Neural crest cell (in vitro differentiated cells): ENCODE results near the gene NRIP1. TPM values are rescaled to one million over a fixed set of nuclear protein-coding genes. Genes with fewer than 3 reads are reported as not detected.

ENCODE experiments used
- DNase-seq: peaks from one replicate; pipeline ENCODE4 v3.0.0; 2021; ENCODE audit warnings: low read depth, mixed read lengths, low spot score
- H3K27ac Mint-ChIP-seq: one replicate; pipeline ENCODE4 v1.8.0; 2021; ENCODE audit warnings: mild to moderate bottlenecking, mixed read lengths; ENCODE audit not compliant: unreplicated experiment
- H3K27me3 Mint-ChIP-seq: 2 replicates; pipeline ENCODE4 v1.8.0; 2021; ENCODE audit warnings: low read depth, mild to moderate bottlenecking, mixed read lengths
- H3K36me3 Mint-ChIP-seq: 2 replicates; pipeline ENCODE4 v1.8.0; 2021; ENCODE audit warnings: low read depth, mild to moderate bottlenecking, mixed read lengths
- H3K4me1 Mint-ChIP-seq: 2 replicates; pipeline ENCODE4 v1.8.0; 2021; ENCODE audit warnings: mixed read lengths
- H3K4me3 Mint-ChIP-seq: one replicate; pipeline ENCODE4 v1.8.0; 2021; ENCODE audit warnings: mild to moderate bottlenecking, mixed read lengths
- H3K9me3 Mint-ChIP-seq: 2 replicates; pipeline ENCODE4 v1.8.0; 2021; ENCODE audit warnings: mixed read lengths
- total RNA-seq: library from RNA; stranded (reverse); gene quantifications from 2 replicates; pipeline ENCODE4 v1.2.1, GENCODE V29; 2021
- TF ChIP-seq, protein P1 (sequence below): fragments of 200-600 bp; sonication (generic); conservative IDR thresholded peaks from 2 replicates; pipeline ENCODE4 v1.5.0; 2021; ENCODE audit warnings: antibody characterized with exemption, mild to moderate bottlenecking

NRIP1 gene
- total RNA-seq, 1 donor from 2014 or later = 73.8 TPM

DNA sequence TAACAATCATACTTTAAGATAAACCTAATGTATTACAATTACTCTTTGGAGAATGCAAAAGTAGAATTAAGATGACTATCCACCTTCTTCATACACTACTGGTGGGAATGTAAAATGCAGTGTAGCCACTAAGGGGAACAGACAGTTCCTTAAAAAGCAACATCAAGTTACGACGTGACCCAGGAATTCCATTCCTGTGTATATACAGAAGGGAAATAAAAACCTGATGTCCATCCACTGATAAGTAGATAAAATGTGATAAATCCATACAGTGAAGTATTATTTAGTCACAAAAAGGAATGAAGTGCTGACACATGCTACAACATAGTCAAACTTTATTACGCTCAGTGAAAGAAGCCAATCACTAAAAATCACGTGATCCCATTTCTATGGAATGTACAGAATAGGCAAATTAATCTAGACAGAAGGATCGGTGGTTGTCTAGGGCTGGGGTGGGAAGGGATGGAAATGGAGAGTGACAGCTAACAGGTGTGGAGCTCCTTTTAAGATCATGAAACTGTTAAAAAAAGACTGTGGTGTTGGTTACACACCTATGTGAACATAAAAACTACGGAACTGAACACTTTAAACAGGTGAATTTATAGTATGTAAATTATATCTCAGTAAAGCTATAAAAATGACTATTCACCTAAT lies 42.1 kb downstream of the NRIP1 start:
- peaks cover 14% of the 10 kb centered on the region for H3K36me3 Mint-ChIP-seq
- H3K27me3 Mint-ChIP-seq = no peaks in the 10 kb centered on the region
- no peak for DNase-seq
- H3K4me3 Mint-ChIP-seq = no peak overlapping the region
- TF ChIP-seq, protein P1, sequence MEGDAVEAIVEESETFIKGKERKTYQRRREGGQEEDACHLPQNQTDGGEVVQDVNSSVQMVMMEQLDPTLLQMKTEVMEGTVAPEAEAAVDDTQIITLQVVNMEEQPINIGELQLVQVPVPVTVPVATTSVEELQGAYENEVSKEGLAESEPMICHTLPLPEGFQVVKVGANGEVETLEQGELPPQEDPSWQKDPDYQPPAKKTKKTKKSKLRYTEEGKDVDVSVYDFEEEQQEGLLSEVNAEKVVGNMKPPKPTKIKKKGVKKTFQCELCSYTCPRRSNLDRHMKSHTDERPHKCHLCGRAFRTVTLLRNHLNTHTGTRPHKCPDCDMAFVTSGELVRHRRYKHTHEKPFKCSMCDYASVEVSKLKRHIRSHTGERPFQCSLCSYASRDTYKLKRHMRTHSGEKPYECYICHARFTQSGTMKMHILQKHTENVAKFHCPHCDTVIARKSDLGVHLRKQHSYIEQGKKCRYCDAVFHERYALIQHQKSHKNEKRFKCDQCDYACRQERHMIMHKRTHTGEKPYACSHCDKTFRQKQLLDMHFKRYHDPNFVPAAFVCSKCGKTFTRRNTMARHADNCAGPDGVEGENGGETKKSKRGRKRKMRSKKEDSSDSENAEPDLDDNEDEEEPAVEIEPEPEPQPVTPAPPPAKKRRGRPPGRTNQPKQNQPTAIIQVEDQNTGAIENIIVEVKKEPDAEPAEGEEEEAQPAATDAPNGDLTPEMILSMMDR = peak; percentile 28
- H3K9me3 Mint-ChIP-seq = peaks cover 3% of the 10 kb centered on the region
- no peak overlapping the region for H3K27ac Mint-ChIP-seq
- peaks cover 27% of the 10 kb centered on the region for H3K4me1 Mint-ChIP-seq

DNA sequence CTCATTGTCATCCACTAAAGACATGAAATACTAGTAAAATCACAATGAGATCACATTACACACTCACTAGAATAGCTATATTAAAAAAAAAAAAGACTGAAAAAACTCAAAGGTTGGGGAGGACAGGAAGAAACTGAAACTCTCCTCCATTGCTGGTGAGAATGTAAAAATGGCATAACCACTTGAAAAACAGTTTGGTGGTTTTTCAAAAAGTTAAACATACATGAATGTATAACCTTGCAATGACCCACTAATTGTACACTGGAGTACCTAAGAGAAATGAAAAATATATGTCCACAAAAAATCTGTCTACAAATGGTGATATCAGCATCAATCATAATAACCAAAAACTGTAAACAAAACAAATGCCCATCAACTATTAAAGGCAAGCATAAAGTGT lies 44.0 kb downstream of the NRIP1 start:
- H3K27me3 Mint-ChIP-seq = no peaks in the 10 kb centered on the region
- no peak for DNase-seq
- H3K9me3 Mint-ChIP-seq = peaks cover 3% of the 10 kb centered on the region
- peaks cover 13% of the 10 kb centered on the region for H3K36me3 Mint-ChIP-seq
- no peak overlapping the region for H3K4me3 Mint-ChIP-seq
- TF ChIP-seq, protein P1 = no peak
- H3K27ac Mint-ChIP-seq = no peak overlapping the region
- peaks cover 22% of the 10 kb centered on the region for H3K4me1 Mint-ChIP-seq

DNA sequence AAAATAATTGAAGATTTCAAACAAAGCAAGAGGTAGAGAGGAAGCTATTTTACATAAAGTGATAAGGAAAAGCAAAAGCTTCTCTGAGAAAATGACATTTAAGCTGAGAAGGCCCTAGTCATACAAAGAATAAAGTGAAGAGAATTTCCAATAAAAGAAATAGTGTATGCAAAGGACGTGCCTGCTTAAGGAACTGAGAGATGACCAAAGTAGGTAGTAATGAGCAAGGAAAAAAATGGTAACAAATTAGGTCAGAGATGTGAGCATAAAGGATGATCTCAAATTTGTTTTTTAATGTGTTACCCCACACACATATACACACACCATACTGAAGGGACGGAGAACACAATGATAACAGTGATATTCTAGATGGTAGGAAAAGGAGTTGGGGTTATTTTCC lies 46.4 kb downstream of the NRIP1 start:
- Mint-ChIP-seq H3K27ac (no peak overlapping the region), H3K9me3 (peaks cover 3% of the 10 kb centered on the region)

DNA sequence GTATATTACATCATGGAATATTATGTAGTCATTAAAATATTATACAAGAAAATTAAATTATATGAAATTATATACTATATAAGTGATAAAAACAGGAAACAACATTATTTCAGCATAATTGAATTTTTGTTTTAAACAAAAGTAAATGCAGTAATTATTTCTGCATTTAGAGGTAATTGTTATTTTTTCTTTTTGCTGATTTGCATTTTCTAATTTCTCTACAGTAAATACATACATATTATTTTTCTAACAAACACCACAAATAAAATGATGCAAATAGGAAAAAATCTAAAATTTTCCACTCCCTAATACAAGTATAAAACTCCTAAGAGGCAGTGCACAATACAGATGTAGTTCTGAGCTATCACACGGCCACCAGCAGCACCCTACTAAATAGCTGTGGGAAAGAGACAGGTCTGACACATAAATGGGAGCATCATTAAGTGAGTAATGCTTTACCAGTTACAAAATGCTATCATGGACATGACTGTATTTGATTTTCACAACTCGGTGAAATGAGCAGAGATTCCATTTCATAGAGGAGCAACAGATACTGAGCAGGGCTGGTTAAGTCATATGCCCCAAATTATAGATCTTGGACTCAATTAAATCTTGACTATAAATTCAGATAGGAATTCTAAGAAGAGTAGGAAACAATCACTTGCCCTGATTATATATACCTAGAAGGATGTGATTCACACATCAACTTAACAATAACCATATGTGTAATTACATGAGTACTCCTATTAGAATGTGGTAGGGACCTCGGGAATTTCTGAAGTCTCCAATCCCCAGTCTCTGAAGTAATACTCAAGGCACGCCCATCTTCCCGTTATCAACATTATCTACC lies 49.0 kb downstream of the NRIP1 start:
- peaks cover 2% of the 10 kb centered on the region for H3K36me3 Mint-ChIP-seq
- TF ChIP-seq, protein P1 = no peak
- no peaks in the 10 kb centered on the region for H3K27me3 Mint-ChIP-seq
- no peak overlapping the region for H3K27ac Mint-ChIP-seq
- H3K4me1 Mint-ChIP-seq = peaks cover 34% of the 10 kb centered on the region
- no peaks in the 10 kb centered on the region for H3K9me3 Mint-ChIP-seq
- no peak for DNase-seq
- H3K4me3 Mint-ChIP-seq = no peak overlapping the region

More for the DNA sequence above, 46.4 kb downstream of the NRIP1 start:
- Mint-ChIP-seq H3K4me1 (peaks cover 37% of the 10 kb centered on the region), H3K4me3 (no peak overlapping the region), H3K36me3 (peaks cover 9% of the 10 kb centered on the region), H3K27me3 (no peaks in the 10 kb centered on the region)
- TF ChIP-seq, protein P1 = no peak
- DNase-seq = no peak

DNA sequence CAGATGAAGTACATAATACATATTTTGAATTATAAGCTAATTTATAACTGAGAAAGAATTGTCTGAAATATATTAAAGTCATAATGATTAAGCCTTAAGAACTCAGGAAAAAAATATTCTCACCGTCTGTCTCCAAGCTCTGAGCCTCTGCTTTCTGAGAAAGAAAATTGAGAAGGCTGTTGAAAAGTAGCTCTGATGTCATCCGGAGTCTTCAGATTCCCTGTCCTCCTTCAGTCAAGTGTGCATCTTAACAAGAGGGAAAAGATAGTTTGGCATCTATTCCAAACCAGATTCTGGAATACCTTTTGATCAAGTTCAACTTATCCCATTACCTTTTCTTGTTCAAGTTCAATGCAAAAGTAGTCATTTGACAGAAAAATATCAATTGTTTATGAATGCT lies 50.6 kb downstream of the NRIP1 start:
- TF ChIP-seq, protein P1 = no peak
- no peak overlapping the region for H3K27ac Mint-ChIP-seq
- no peak for DNase-seq
- H3K27me3 Mint-ChIP-seq = no peaks in the 10 kb centered on the region
- H3K4me1 Mint-ChIP-seq = peaks cover 38% of the 10 kb centered on the region
- peaks cover 8% of the 10 kb centered on the region for H3K36me3 Mint-ChIP-seq
- no peaks in the 10 kb centered on the region for H3K9me3 Mint-ChIP-seq
- H3K4me3 Mint-ChIP-seq = no peak overlapping the region
